Hematopoietic multipotent progenitor cell treated with erythropoietin and hydrocortisone succinate and interleukin-3 and kit ligand, for 8 days (in vitro differentiated cells): ENCODE measurements around the gene FLYWCH1.
A peak's percentile ranks its signal among the peaks of the same experiment; 100 is the strongest.

Experiments
- DNase-seq: peaks from one replicate; pipeline ENCODE4 v3.0.0-alpha.2; 2015

The FLYWCH1 gene

DNA sequence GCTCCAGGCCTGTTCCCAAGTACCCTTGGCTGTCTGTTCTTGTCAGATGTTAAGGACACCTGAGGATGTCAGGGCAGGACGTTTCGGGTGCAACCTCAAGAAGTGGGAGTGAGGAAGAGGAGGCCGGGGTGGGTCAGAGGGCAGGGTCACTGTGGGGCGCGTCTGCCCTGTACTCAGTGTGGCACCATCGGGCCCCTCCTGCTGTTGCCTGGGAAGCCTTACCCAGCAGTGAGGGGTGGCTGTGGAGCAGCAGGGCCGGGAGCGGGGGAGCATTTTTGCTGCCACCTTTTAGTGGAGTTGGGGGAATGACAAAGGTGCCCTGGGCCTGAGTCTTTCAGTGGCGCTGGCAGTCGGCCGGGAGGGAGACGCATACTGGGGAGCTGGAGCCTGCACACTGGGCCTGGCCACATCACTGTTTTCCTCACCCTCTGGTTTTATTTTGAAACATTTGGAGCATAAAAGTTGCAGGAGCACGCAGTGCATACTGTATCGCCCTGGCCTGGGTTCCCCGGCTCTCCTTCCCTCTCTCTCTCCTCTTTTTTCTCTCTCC is 11.1 kb upstream of the FLYWCH1 start:
- DNase-seq = no peak

GRCh38 chr16:2902337-2903130 is 9.2 kb upstream of the FLYWCH1 start:
- DNase-seq = no peak

DNA sequence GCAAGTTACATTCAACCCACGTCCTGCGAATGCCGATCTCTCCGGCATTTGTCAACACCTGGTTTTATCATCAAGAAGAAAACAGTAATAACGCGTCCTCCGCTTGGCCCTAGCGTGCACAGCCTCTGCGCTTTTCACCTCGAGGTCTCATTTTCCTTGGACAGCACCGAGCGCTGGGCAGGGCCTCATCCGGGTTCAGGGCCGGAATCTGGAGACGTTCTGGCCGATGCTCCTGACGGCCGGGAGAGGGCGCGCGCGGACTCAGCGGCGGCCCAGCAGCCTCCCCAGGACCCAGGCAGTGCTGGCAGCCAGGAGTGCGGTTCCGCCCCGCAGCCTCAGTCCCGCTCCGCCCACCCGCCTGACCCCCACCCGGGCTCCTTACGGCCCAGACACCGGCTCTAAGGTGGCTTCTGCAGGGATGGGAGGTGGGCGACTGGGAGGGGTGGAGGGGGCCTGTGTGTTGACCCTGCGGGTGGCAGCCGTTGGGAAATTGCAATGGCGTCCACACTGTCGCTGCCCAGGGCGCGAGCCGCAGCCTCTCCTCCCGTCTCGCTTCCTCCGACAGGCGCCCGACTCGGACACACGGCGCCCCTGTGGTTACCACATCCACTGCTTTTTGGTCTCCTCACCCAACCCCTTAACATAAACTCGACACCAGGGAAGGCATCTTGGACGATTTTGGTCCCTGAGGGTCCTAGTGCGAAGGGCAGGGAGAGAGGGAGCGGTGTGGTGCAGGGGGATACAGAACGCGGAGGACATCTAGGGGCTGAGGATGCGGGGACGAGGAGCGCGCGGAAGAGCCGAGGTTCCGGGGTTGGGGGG is 7.4 kb upstream of the FLYWCH1 start:
- peak; percentile 84 for DNase-seq

DNA sequence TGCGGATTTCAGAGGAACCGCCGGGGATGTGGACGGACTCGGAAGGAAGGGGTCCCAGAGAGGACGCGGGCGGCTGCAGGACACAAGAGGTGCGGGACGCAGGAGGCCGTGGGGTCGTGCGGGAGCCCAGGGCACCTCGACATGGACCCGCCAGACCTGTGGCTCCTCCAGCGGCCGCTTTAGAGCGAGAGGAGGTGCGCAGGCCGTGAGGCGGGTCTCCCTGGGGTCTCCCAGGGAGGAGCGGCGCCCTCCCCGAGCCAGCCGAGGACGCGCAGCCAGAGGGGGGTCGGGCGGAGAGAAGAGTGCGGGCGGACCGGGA is 6.8 kb upstream of the FLYWCH1 start:
- no peak for DNase-seq

GRCh38 chr16:2905241-2905987 is 6.3 kb upstream of the FLYWCH1 start:
- peak; percentile 99 for DNase-seq

- no peak for DNase-seq
Measured at GRCh38 chr16:2905988-2906387, 5.7 kb upstream of the FLYWCH1 start.

GRCh38 chr16:2907084-2907753 is 4.5 kb upstream of the FLYWCH1 start:
- peak; percentile 74 for DNase-seq

DNA sequence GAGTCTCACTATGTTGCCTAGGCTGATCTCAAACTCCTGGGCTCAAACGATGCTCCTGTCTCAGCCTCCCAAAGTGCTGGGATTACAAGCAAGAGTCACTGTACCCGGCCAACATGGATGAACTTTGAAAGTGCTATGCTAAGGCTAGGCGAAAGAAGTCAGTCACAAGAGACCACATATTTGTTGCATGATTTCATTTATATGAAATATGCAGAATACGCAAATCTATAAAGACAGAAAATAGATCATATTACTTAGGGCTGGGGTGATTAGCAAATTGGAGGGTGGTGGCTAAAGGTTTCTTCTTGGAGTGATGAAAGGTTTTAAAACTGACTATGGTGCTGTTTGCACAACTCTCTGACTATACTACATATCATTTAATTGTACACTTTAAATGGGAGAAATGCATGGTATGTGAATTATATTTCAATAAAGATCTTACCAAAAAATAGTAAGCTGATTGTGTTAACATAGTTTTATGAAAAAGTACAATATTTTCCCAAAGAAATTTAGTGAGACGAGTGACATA is 1.2 kb upstream of the FLYWCH1 start:
- DNase-seq = no peak

DNA sequence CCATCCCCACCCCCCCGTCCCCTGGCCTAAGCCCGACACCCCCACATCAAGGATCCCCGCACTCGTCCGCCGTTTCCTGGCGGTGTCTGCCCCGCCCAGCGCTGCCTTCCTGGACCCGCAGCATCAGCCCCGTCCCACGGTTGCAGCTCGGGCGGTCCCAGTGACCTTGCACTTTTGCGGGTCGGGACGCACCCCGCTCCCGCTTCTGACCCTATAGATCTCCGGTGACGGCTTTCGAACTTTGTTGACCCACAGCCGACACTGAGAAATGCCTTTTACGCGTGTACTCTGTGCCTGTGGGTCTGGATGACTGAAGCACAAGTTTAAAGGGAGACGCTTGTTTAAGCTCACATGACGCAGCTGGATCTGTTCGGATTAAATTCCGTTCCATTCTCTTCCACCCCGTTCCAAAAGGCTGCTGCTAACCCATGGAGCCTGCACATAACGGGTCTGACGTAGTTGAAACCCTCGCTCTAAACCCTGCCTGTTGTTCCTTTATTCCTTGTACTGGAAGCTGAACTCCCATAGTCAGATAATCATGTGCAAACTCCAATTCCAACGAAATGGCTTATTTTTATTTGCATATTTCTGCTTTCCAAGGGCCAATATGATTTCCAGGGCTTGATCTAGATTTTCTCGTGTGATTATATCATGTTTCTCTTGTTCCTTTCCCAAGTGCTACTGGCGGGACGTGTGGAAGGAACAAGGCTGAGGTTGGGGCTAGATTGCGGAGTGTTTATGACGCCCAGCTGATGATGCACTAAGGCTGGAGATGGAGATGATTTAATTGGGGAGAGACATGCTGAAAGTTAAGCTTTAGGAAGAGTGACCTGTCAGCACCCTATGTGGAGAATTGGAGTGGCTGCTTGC is 834 bp downstream of the FLYWCH1 start:
- DNase-seq = peak; percentile 43

GRCh38 chr16:2913603-2914002 is 1.9 kb downstream of the FLYWCH1 start:
- no peak for DNase-seq

DNA sequence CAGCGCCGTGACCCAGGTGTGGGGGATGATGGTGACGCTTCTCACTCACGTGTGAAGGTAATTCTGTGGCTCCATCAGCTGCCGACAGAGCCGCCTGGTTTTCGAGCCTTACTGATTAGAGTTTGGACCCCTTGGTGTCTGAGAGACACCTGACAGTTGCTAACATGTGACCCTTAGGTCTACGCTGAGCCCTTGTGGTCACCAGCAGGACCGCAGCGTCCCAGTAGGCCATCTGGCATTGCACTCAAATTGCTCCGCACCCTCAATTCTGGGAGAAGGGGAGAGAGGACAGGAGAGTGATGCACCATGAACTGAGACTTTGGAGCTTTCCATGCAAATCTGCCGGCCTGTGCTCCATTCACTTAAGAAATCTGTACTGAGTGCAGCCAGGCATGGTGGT is 2.5 kb downstream of the FLYWCH1 start:
- no peak for DNase-seq

GRCh38 chr16:2915196-2915929 is 3.6 kb downstream of the FLYWCH1 start:
- no peak for DNase-seq

DNA sequence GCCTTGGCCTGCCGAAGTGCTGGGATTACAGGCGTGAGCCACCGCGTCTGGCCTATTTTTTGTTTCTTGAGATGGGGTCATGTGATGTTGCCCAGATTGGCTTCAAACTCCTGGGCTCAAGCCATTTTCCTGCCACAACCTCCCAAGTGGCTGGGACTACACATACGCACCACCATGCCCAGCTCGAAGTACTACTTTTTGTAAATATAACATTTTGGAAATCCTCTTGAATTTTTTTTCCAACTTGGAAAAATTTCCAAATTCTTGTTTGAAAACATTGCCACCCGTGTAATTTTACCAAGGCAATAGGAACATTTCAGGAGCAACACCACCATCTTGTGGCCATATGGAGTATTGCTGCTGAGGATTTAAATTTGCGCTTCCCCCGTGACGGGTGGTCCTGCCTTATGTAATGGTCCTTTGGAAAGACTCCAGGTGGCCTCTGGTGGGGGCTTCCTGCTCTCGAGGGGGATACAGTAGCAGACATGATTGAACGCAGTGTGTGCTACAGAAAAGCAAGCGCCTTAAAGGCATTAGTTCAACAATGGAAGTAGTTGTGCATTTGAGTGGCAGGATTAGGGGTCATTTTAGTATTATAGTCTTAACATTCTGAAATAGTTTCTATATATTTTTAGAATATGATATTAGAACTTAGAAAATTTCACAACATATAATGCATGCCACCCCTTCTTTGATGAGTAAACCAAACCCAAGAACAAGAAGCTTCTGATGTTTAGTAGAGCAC is 8.0 kb downstream of the FLYWCH1 start:
- DNase-seq = peak; percentile 75

- DNase-seq = no peak
Measured at GRCh38 chr16:2923481-2923880, 11.8 kb downstream of the FLYWCH1 start.

DNA sequence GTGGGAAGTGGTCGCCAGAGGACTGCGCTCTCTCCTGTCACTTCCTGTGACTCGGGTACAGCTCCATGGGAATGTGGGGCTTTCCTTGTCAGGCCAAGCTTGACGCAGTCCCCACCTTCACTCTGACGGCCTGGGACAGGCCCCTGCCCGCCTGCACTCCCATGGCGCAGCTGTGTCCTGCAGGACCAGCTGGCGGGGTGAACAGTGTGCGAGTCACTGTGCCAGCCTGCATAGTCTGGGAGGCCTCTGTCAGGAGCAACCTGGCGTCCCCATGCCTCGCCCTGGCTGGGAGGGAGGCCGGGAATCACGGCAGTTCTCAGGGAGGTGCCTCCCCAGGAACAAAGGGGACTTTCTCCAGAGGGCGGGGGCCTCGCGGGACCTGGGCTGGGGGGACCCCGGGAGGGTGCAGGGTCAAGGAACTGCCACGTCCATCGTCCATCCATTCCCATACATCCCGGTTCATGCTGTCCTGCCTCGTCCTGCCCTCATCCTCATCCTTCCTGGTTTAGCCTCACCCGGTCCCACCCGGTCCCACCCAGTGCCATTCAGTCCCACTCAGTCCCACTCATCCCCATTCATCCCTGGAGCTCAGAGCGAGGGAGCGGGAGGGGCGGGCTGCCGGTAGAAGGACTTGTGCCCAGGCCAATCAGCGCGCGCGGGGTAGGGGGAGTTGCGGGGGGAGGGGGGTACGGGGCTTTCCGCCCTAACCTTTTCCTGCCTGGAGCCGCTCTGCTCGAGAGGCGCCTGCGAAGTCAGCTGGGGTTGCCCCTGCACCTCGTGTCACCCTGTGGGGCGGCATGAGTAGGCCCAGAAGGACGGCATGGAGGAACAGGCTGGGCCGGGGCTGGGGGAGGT is 13.4 kb downstream of the FLYWCH1 start:
- DNase-seq = no peak

GRCh38 chr16:2925951-2926649 is 14.4 kb downstream of the FLYWCH1 start:
- no peak for DNase-seq

DNA sequence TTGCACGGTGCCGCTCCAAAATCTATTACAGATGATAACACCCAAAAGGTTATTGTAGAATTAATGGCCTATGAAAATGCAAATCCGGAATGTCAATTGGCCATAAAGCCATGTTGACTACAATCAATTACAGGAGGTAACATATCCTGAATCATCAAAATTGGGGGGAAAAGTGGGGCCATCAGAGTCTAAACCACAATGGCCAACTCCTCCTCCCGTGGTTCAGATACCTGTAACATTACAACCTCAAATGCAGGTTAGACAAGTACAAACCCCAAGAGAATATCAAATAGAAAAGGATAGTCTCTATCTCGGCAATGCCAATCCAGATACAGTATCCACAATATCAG is 14.9 kb downstream of the FLYWCH1 start:
- DNase-seq = no peak

DNA sequence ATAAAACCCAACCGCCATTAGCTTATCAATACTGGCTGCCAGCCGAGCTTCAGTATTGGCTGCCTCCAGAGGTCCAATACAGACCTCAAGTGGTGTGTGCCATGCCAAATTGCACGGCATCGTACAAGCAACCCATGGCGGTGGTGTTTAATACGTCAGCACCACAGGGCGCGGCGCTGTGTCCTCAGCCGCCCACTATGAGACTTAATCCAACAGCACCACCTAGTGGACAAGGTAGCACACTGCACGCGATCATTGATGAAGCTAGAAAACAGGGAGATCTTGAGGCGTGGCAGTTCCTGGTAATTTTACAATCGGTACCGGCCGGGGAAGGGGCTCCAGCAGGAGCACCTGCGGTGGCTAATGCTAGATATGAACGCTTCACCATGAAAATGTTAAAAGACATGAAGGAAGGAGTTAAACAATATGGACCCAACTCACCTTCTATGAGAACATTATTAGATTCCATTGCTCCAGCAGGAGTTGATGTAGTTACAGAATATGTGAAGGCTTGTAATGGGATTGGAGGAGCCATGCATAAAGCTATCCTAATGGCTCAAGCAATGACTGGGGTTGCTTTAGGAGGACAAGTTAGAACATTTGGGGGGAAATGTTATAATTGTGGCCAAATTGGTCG is 15.4 kb downstream of the FLYWCH1 start:
- peak; percentile 94 for DNase-seq
